Stomach (tissue), 4 donors: ENCODE measurements around the gene ACAD10.

Source experiments
- POLR2A ChIP-seq, 4 donors: fragments of 450-650 bp; IDR thresholded peaks; one replicate each; pipeline ENCODE4 v1.6.1; 2016; ENCODE audit warnings: antibody characterized with exemption in 4 of 4, control low read depth in 2 of 4, mild to moderate bottlenecking in 1 of 4, moderate library complexity in 1 of 4
- POLR2AphosphoS5 ChIP-seq, 3 donors: sonication (generic); formaldehyde crosslinking; IDR thresholded peaks; one replicate each; pipeline ENCODE4 v1.6.1; 2016; ENCODE audit warnings: antibody characterized with exemption in 3 of 3
- TF ChIP-seq, protein P1 (sequence below), 7 experiments: fragments of 450-650 bp in 4 of 7; fragments of 200-600 bp in 3 of 7; sonication (generic) in 3 of 7; IDR thresholded peaks; one replicate each; pipeline ENCODE4 v1.5.1; 2016 to 2019; ENCODE audit warnings: antibody characterized with exemption in 7 of 7, control low read depth in 2 of 7, mild to moderate bottlenecking in 1 of 7

DNA sequence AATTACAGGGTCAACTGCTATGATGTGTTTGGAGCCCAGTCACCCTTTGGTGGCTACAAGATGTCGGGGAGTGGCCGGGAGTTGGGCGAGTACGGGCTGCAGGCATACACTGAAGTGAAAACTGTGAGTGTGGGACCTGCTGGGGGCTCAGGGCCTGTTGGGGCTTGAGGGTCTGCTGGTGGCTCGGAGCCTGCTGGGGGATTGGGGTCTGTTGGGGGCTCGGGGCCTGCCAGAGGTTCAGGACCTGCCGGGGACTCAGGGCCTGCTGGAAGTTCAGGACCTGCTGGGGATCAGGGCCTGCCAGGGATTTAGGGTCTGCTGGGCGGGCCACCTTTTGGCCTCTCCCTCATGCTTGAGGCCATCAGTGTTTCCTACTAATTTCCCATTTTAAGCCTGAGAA, 118.0 kb downstream of the ACAD10 start:
- TF ChIP-seq, protein P1, sequence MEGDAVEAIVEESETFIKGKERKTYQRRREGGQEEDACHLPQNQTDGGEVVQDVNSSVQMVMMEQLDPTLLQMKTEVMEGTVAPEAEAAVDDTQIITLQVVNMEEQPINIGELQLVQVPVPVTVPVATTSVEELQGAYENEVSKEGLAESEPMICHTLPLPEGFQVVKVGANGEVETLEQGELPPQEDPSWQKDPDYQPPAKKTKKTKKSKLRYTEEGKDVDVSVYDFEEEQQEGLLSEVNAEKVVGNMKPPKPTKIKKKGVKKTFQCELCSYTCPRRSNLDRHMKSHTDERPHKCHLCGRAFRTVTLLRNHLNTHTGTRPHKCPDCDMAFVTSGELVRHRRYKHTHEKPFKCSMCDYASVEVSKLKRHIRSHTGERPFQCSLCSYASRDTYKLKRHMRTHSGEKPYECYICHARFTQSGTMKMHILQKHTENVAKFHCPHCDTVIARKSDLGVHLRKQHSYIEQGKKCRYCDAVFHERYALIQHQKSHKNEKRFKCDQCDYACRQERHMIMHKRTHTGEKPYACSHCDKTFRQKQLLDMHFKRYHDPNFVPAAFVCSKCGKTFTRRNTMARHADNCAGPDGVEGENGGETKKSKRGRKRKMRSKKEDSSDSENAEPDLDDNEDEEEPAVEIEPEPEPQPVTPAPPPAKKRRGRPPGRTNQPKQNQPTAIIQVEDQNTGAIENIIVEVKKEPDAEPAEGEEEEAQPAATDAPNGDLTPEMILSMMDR (IDR thresholded peaks at IDR 0.05), result no peak
- no peak for TF ChIP-seq POLR2A (IDR thresholded peaks at IDR 0.05)
- no peak for TF ChIP-seq POLR2AphosphoS5 (IDR thresholded peaks at IDR 0.05)
